ENCODE results near the gene LRP2.

GRCh38 chr2:169343202-169343601 is 19.1 kb downstream of the LRP2 start:
- TF ChIP-seq, protein P1, sequence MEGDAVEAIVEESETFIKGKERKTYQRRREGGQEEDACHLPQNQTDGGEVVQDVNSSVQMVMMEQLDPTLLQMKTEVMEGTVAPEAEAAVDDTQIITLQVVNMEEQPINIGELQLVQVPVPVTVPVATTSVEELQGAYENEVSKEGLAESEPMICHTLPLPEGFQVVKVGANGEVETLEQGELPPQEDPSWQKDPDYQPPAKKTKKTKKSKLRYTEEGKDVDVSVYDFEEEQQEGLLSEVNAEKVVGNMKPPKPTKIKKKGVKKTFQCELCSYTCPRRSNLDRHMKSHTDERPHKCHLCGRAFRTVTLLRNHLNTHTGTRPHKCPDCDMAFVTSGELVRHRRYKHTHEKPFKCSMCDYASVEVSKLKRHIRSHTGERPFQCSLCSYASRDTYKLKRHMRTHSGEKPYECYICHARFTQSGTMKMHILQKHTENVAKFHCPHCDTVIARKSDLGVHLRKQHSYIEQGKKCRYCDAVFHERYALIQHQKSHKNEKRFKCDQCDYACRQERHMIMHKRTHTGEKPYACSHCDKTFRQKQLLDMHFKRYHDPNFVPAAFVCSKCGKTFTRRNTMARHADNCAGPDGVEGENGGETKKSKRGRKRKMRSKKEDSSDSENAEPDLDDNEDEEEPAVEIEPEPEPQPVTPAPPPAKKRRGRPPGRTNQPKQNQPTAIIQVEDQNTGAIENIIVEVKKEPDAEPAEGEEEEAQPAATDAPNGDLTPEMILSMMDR (IDR thresholded peaks at IDR 0.05), result no peak
- TF ChIP-seq POLR2AphosphoS5 (IDR thresholded peaks at IDR 0.05), result no peak

Measured in stomach (tissue), 4 donors.